AG08395 (cell line): ENCODE data around the gene GPRIN1.
A peak's percentile ranks its signal among the peaks of the same experiment; 100 is the strongest.

Experiments
- DNase-seq: peaks from one replicate; pipeline ENCODE4 v3.0.0; 2012; ENCODE audit warnings: mixed read lengths, low spot score

GPRIN1 gene

DNA sequence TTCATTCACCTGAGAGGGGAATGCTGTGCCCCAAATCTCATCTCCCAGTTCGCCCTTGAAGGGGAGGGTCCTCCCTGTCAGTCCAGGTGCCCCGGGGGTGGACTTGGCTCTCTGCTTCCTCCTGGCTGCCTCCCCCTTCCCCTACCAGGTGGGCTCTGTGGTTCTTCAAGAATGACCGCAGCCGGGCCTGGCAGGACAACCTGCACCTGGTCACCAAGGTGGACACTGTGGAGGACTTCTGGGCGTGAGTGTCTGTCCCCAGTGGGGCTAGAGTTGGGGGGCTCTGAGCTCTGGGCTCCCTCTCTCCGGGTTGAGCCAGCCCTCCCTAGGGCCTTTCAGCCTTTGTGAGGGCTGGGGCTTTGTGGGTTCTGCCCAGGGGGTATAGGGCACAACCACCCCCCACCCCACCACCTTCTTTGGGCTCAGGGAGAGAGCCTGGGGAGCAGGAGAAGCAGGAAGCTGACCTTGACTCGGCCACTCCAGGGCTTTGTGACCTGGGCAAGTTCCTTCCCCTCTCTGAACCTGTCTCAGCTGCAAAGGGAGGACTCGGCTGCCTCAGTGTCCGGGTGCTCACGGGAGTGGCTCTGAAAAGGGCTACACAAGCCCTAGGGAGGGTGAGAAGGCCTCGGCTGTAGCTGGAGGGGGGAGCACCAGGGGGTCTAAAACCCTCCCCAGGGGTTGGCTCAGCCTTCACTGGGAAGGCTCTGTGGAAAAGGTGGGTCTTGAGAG, 33.7 kb upstream of the GPRIN1 start:
- DNase-seq: no peak

DNA sequence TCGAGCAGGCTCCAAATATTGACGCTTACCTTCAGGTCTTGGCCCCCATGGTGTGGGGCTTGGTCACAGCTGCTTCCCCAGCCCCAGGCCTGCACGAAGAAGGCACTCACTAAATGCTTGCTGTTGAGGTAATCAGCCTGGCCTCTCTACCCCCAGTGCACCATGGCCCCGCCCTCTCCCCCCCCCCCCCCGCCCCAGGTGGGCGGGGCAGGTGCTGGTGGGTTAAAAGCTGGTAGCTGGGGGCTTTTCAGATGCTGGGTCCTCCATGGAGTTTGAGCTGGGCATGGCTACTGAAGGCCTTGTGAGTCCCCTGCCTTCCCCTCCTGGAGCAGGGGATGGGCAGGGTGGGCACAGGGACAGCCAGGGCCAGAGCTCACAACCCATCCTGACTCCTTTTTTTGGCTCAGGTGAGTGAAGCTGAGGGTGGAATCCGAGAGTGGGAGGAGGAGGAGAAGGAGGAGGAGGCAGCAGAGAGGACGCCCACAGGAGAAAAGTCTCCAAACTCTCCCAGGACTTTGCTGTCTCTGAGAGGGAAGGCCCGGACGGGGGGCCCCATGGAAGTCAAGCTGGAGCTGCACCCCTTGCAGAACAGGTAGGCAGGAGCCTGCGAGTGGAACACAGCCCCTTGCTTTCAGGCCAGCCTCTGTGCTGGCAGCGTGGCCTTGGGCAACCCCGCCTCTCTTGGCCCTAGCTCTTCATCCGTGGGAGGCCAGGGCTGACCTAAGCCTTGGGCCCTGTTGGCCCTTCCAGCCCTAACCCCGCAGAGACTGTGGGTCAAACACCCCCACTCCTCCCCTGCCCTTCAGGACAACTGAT, 32.9 kb upstream of the GPRIN1 start:
- no peak for DNase-seq

DNA sequence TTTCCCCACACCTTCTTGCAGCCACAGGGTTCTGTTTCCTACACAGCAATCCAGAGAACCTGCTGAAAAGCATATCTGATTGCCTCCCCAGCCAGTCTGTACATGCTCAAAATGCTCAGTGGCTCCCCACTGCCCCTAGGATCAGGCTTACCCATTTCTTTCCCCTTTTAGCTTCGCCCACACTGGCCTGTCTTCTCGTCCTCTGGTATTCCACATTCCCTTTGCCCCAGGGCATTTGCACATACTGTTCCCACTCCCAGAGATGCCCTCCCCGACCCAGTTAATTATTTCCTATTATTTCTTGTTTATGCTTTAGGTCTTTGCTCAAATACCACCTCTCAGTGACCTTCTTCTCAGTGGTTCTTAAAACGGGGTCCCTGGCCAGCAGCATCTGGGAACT, 30.7 kb upstream of the GPRIN1 start:
- no peak for DNase-seq

DNA sequence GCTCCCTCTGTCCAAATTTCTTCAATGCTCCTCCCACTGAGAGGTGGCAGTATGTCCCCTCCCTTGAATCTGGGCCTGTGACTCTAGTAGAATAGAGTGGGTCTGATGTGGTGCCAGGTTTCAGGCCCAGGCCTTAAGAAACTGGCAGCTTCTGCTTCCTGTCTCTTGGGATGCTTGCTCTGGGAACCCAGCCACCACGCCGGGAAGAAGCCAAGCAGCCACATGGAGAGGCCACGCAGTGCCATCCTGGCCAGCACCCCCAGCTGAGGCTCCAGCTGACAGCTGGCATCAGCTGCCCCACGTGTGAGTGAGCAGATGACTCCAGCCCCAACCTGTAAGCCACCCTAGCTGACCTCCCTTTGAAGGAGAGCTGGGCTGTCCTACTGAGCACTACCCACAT, 30.0 kb upstream of the GPRIN1 start:
- peak; percentile 61 for DNase-seq

DNA sequence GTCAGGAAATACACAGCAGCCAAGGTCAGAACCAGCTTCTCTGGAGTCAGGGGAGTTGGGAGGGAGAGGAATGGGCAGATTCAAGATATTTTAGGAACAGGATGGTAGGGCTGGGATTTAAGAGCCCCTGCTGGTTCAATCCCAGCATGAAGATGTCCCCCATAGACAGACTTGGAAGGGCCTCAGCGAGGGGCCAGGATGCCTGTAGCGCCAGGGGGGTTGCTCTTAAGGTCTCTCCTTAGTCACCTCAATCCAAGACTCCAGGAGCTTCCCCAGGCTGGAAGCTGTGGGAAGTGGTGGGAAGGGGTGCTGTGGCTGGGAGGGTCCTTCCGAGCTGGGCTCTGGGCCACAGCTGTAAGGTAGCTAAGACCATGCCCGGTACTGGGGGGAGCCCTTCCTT, 29.3 kb upstream of the GPRIN1 start:
- no peak for DNase-seq

DNA sequence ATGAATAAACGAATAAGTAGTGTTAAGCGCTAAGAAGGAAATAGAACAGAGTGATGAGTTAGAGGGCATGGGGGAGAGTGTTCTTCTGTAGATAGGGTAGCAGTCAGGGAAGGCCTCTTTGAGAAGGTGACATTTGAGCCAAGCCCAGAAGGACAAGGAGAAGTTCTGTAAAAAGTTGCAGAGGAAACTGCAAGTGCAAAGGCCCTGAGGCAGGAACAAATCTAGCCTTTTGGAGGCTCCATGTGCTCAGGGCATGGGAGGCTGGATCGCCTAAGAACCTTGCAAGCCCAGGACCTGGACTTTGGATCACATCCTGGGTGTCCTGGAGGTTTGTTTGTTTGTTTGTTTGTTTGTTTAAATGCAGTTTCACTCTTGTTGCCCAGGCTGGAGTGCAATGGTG, 28.5 kb upstream of the GPRIN1 start:
- no peak for DNase-seq

DNA sequence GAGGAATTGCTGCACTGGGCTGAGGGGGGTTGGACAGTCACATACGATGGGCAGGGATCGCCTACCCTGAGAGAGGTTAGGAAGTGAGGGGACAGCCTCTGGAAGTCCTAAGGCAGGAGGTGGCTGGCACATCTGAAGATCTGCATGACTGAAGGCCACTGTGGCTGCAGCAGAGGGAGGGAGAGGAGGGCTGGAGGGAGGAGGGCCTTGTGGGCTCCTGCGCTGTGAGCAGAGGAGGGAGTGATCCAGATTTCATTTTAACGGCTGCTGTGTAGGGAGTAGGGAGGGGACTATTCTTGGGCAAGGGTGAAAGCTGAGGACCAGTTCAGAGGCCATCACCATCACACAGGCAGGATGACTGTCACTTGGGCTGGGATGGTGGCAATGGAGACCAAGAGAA, 27.6 kb upstream of the GPRIN1 start:
- DNase-seq: no peak

DNA sequence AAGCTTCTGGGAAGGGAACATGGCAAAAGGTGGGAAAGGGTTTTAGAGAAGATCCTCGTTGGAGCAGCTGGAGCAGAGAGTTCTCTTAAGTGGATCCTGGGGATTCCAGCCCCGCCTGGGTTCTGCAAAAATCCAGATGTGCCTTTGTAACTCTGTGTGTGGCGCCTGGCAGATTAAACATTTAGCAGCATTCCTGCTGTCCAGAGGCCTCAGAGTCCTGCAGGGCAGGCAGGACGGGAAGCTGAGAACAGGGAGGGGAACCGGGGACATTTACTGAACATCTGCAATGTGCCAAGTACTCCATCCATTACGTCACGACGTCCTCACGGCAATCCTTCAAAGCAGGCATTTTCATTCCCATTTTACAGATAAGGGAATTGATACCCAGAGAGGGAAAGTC, 26.5 kb upstream of the GPRIN1 start:
- DNase-seq: peak; percentile 20

DNA sequence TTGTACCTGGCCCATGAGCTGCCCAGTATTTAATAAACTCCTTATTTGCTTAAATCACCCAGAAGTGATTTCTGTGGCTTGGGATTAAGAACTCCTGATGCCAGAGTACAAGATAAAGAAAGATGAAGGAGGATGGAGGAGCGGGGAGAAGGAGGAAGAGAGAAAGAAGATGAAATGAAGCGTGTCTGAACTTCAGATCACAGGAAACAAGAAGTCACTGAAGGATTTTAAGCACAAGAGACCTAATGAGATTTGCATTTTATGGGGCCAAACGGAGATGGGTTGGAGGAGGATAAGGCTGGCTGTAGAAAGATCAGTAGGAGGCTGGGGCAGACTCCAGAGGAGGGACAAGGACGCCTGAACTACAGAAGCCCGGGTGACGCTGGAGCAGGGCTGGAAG, 23.6 kb upstream of the GPRIN1 start:
- no peak for DNase-seq

DNA sequence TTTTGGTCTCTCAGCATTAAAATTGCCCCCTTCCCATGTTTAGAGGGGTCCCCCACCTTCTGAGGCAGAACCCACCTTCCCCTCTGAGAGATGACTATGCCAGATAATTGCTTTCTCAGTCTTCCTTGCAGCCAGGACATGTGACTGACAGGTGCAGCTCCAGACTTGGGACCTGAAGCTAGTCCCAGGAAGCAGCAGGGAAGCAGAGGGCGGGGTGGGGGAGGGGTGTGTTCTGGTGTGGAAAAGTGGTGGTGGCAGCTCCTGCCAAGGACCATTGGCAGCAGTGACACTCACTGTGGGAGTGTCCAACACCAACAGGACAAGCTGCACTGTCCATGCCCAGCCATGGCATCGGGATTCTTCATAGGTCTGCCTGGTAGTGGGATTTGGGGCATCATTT, 22.8 kb upstream of the GPRIN1 start:
- DNase-seq: no peak

DNA sequence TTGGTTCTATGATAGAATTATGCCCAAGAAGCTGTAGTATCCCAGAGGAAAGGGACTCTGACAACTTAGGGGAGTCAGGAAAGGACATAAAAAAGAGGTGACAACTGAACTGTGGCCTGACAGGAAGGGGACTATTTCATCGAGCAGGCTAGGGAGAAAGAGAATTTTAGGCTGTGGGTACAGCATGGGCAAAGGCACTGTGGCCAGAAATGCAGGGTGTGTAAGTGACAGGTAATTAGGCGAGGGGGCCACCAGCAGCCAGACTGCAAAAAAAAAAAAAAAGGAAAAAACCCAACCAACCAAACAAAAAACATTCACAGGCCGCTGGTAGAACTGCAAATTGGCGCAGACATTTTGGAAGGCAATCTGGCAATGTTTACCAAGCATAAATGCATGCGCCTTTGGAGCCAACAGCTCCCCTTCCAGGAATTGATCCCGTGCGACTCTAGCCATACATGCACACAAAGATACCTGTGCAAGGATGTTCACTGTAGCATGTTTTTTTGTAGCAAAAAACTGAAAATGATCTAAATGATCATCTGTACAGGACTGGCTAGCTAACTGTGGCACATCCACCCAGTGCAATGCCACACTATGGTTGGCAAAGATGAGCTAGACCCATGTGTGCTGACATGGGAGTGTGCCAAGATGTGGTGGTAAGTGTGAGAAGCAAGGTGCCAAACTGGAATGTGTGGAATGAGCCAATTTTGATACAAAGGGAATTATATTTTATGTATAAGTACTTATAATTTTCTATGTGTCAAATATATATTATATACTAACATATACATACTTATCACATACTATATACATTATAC, 21.6 kb upstream of the GPRIN1 start:
- no peak for DNase-seq

DNA sequence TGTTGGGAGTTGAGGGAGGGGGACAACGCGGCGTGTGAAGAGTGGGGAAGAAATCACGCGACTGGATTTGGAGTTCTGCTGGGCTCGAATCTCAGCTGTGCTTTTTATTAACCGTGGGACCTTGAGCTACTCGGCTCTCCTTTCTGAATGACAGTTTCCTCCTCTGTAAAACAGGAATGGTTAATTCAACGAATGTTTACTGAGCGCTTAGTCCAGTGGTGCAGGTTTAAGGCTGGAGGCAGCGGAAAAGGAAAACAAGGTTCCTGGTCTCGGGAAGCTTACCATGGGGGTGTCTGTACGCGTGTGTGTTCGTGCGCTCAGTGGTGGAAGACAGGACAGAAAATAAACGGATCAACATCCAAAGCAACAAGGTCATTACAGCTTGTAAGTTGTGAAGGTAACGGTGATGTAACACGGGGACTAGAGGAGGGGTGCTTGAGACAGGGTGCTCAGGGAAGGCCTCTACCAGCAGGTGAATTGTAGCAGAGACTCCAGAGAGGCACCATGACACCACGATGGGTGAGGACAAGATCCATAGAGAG, 20.8 kb upstream of the GPRIN1 start:
- DNase-seq: no peak

DNA sequence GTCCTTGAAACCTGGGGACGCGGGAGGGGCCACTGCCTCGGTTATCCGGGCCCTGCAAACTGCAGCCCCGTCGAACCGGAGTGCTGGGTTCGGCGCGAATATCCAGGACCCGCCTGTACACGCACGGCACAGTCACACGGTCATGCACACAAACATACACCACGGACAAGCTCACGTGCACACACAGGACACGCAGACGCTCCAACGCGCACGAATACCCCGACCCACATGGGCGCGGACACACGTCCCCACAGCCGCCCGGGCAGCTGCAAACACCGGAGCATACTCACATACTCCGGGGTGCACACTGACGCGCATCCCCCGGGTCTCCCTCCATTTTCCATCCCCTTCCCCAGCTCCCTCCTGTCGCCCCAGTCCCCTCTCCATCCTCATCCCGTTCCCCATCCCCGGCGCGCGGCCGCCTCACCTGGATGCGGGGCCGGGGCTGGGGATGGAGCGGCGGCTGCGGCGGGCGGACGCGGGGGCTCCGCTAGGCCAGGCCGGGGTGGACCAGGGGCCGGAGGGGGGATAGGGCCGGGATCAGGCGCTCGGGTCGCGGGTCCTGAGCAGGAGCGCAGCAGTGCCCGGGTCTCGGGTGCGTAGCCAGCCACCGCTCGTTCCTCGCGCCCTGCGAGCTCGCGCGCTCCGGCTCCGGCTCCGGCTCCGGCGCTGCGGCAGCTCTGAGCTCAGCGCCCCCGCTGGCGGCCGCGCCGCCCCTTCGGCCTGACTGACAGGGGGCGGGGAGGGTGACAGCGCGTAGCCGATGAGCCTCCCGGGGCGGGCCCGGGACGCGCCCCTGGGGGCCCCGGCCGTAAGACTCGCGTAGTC, 20.1 kb upstream of the GPRIN1 start, which contains the start of the genes EIF4E1B and SNCB:
Gene EIF4E1B, plus strand, starts transcription at position 823 of the 828 bp plus-strand sequence. CDS start 12,113 bp downstream, outside the sequence.
Gene SNCB, minus strand, starts transcription at position 682 of the 828 bp plus-strand sequence. CDS start 880 bp downstream, outside the sequence.
- peak; percentile 62 for DNase-seq

DNA sequence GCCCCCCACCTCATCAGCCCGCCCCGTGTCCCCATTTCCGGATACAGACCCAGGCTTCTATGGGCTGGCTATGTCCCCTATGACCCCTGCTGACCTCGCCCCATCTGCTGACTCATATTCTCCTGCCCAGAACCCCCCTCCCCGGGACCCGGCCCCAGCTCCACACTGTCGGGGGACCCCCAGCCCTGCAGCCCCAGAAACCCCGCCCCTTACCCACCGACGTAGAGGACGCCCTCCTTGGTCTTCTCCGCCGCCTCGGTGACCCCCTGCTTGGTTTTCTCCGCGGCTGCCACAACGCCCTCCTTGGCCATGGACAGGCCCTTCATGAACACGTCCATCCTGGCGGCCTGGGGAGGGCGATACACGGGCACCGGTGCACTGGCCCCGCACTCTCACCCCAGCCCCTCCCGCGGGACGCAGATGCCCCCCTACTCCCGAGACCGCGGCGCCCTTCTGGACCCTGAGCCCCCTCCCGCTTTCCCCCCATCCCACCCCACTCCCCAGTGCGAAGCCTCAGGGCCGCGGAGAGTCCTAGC, 19.4 kb upstream of the GPRIN1 start:
- no peak for DNase-seq

DNA sequence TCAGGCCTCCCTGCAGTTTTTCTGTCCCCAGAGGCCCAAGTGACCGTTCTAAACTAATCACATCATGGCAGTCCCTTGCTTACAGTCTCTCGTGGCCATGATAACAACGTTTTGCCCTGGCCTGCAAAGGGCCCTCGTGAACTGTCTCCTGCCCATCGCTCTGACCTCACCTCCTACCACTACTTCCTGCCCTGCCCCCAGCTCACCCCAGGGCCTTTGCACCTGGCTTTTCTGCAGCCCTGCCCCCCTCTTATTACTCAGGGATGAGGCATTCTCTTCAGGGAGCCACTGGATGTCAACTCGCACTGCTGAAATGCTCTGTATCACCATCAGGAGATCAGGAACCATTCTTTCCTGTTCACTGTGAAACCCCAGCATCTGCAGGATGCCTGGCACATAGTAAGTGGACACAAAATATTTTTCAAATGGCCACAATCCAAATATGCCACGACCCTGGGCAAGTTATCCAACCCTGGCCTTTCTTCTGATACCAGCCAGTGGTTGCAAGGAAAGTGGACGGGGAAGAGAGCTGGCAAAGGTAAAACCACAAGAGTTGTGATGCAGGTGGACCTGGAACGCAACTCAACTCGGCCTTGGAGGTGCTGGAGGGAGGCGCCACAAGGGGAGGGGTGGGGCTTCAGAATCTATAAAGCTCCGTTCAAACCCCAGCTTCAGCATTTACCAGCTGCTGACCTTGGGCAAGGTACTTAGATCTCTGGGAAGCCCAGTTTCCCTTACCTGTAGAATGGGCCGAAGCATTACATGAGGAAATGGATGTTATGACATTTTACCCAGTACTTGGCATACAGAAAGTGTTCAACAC, 18.7 kb upstream of the GPRIN1 start:
- no peak for DNase-seq

DNA sequence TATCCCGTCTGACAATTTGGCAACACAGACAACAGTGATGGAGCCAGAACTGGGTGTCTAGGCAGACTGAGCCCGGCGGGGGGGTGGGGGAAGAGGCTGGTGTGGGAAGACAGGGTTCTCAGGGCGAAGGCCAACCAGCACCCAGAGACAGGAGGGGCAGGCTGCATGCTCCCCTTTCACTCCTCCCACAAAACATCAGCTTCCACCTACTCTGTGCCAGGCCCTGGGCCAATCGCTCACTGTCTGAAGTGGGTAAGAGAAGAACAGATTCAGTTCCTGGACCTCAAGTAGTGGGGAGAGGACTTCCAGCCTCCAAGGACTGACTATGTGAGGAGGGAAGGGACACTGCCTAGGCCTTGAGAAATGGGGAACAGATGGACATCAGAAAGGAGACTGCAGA, 17.6 kb upstream of the GPRIN1 start:
- DNase-seq: no peak

DNA sequence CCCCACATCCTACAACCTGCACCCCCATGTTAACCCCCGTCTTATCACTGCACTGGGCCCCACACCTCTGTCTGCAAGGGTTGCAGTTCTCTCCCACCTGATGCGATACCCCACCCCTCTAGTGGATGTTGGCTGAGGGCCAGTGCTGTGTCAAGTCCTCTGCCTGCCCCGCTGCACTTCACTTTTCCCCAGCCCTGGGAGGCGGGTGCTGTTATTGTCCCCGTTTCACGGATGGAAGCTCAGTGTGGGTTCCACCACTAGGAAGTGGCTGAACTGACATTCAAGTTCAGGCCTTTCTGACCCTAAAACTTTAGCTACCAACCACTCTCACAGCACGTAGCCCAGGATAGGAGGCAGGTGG, 16.9 kb upstream of the GPRIN1 start:
- DNase-seq: no peak

DNA sequence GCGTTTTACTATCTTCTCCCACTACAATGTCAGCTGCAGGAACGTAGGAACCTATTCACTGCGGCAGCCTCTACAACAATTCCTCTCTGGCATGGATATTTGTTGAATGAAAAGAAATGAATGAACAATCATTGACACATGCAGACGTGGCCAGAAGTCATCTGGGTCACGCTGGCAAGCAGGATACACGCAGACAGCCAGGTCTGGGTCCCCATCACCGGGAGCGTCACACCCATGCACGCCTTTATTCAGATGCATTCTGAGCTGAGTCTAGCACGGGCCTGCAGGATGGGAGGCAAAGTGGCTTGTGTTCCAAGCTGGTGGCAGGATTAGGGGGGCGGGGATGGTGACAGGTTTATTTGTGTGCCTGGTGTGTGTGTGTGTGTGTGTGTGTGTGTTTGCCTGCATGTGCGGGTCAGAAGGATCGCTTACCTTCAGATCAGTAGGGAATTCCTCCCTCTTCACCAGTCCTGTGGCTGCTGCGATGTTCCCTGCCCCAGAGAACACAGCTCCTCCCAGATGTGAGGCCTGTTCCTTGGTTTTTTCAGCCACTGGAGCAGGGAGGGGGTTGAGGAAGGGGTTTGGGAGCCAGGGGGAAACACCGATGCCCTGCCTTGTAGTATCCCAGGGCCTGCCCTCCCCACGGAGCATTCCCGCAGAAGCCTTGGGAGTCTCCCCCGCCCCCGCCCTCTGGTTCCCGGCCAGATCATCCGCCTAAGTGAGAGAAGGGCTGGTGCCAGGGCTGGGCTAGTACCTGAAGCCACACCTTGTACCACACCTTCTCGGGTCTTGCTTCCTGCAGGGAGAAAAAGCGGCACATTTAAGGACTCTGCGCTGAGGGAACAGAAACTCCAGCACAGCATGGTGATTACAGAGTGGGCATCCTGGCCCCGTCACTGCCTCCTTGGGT, 16.3 kb upstream of the GPRIN1 start:
- DNase-seq: no peak

DNA sequence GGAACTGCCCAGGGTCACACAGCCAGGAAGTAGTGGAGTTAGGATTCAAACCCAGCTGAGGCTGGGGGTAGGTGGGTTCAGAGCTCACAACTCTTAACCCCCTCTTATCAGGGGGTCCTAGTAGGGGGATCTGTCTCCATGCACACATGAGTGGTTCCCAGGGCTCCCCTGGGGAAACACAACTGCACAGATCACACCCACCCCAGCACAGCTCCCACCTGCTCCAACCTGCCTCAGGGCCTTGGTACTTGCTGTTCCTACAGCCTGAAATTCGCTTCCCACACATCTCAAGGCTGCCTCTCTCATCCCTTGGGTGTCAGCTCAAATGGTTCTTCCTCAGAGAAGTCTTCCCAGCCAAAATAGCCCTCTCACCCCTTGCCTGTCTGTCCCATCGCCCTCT, 15.6 kb upstream of the GPRIN1 start:
- no peak for DNase-seq
